Measurements from ENCODE around the gene KIF26B.
A peak's percentile ranks its signal among the peaks of the same experiment; 100 is the strongest.
"Not testable (repeated sequence)": the region's sequence is repeated elsewhere in the genome, so short reads cannot be mapped to it uniquely, and the experiment has no call there.

KIF26B gene

DNA sequence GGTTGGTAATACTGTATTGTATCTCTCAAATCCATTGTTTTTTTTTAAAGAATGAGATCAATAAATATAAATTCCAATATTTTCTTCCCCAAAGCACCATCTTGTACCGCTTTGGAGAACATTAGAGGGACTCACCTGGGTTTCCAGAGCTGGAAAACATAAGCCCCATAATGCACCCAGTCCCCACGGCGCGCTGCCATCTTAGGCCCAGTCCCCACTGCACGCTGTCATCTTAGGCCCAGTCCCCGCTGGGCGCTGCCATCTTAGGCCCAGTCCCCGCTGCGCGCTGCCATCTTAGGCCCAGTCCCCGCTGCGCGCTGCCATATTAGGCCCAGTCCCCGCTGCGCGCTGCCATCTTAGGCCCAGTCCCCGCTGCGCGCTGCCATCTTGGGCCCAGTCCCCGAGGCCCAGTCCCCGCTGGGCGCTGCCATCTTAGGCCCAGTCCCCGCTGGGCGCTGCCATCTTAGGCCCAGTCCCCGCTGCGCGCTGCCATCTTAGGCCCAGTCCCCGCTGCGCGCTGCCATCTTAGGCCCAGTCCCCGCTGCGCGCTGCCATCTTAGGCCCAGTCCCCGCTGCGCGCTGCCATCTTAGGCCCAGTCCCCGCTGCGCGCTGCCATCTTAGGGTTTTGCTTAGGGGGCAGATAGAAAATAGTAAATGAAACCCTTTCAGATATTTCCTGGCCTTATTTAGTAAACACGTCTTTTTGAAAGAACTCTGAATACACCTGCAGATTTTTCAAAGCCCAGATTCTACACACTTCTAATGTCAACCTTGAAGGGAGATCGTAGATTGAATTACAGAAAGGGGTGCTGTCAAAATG is 518.3 kb downstream of the KIF26B start:
- H3K4me3 Mint-ChIP-seq, H3K9me3 Mint-ChIP-seq, H3K27me3 Mint-ChIP-seq, H3K27ac Mint-ChIP-seq, DNase-seq, H3K4me1 Mint-ChIP-seq, ATAC-seq: not testable (repeated sequence)

- Mint-ChIP-seq H3K4me3 (no peak overlapping the region), H3K9me3 (no peaks in the 10 kb centered on the region), H3K4me1 (no peaks in the 10 kb centered on the region), H3K27me3 (no peaks in the 10 kb centered on the region), H3K27ac (no peak overlapping the region)
- ATAC-seq (no peak), DNase-seq (no peak)
Observed at GRCh38 chr1:245673881-245674414, 519.2 kb downstream of the KIF26B start.

GRCh38 chr1:245677461-245678240 is 522.9 kb downstream of the KIF26B start:
- DNase-seq: no peak
- H3K27ac Mint-ChIP-seq: no peak overlapping the region
- no peak for ATAC-seq
- no peaks in the 10 kb centered on the region for H3K27me3 Mint-ChIP-seq
- H3K4me3 Mint-ChIP-seq: no peak overlapping the region
- H3K9me3 Mint-ChIP-seq: no peaks in the 10 kb centered on the region
- no peaks in the 10 kb centered on the region for H3K4me1 Mint-ChIP-seq

GRCh38 chr1:245678860-245679411 is 524.2 kb downstream of the KIF26B start:
- Mint-ChIP-seq H3K4me1 (no peaks in the 10 kb centered on the region), H3K27ac (no peak overlapping the region), H3K9me3 (no peaks in the 10 kb centered on the region), H3K4me3 (no peak overlapping the region), H3K27me3 (no peaks in the 10 kb centered on the region)
- no peak for ATAC-seq
- DNase-seq: no peak

GRCh38 chr1:245679821-245680780 is 525.3 kb downstream of the KIF26B start:
- Mint-ChIP-seq H3K27me3 (no peaks in the 10 kb centered on the region), H3K9me3 (no peaks in the 10 kb centered on the region), H3K27ac (no peak overlapping the region), H3K4me3 (no peak overlapping the region), H3K4me1 (no peaks in the 10 kb centered on the region)
- ATAC-seq: peak; percentile 31
- no peak for DNase-seq

GRCh38 chr1:245682638-245683628 is 528.1 kb downstream of the KIF26B start:
- H3K4me3 Mint-ChIP-seq: no peak overlapping the region
- H3K27me3 Mint-ChIP-seq: peaks cover 9% of the 10 kb centered on the region
- no peaks in the 10 kb centered on the region for H3K4me1 Mint-ChIP-seq
- ATAC-seq (no peak), DNase-seq (no peak)
- no peaks in the 10 kb centered on the region for H3K9me3 Mint-ChIP-seq
- no peak overlapping the region for H3K27ac Mint-ChIP-seq

GRCh38 chr1:245683676-245684075 is 528.9 kb downstream of the KIF26B start:
- H3K27me3 Mint-ChIP-seq: peaks cover 9% of the 10 kb centered on the region
- DNase-seq (no peak), ATAC-seq (no peak)
- H3K27ac Mint-ChIP-seq: no peak overlapping the region
- no peaks in the 10 kb centered on the region for H3K4me1 Mint-ChIP-seq
- no peaks in the 10 kb centered on the region for H3K9me3 Mint-ChIP-seq
- H3K4me3 Mint-ChIP-seq: no peak overlapping the region

DNA sequence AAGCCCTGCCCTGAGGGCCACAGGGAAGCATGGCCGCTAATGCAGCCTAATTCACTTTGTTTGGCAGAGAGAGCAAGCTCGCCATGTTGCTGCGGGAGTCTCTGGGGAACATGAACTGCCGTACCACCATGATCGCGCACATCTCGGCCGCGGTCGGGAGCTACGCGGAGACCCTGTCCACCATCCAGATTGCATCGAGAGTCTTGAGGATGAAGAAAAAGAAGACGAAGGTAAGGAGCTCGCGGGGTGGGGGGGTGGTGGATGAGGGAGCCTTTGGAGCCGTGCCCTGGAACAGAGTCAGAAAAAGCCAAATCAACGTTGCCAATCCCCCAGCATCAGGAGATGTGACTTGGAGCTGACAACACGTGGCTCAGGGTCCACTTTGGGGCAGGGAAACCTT is 529.4 kb downstream of the KIF26B start:
- Mint-ChIP-seq H3K9me3 (no peaks in the 10 kb centered on the region), H3K4me3 (no peak overlapping the region), H3K4me1 (no peaks in the 10 kb centered on the region), H3K27ac (no peak overlapping the region), H3K27me3 (peaks cover 9% of the 10 kb centered on the region)
- DNase-seq (no peak), ATAC-seq (no peak)

- Mint-ChIP-seq H3K27me3 (peaks cover 12% of the 10 kb centered on the region), H3K27ac (no peak overlapping the region), H3K4me3 (no peak overlapping the region), H3K9me3 (no peaks in the 10 kb centered on the region), H3K4me1 (no peaks in the 10 kb centered on the region)
- DNase-seq: no peak
- no peak for ATAC-seq
Observed at GRCh38 chr1:245684571-245684970, 529.8 kb downstream of the KIF26B start.

- Mint-ChIP-seq H3K9me3 (no peaks in the 10 kb centered on the region), H3K27ac (no peak overlapping the region), H3K4me1 (no peaks in the 10 kb centered on the region), H3K4me3 (no peak overlapping the region), H3K27me3 (peaks cover 19% of the 10 kb centered on the region)
- no peak for DNase-seq
- ATAC-seq: peak; percentile 21
Observed at GRCh38 chr1:245685111-245685810, 530.5 kb downstream of the KIF26B start.

- Mint-ChIP-seq H3K9me3 (no peaks in the 10 kb centered on the region), H3K27me3 (peaks cover 27% of the 10 kb centered on the region), H3K27ac (no peak overlapping the region), H3K4me1 (no peaks in the 10 kb centered on the region), H3K4me3 (no peak overlapping the region)
- DNase-seq: no peak
- no peak for ATAC-seq
Observed at GRCh38 chr1:245686006-245686405, 531.2 kb downstream of the KIF26B start.

GRCh38 chr1:245686446-245687030 is 531.8 kb downstream of the KIF26B start:
- ATAC-seq (no peak), DNase-seq (no peak)
- Mint-ChIP-seq H3K27ac (no peak overlapping the region), H3K27me3 (peaks cover 30% of the 10 kb centered on the region), H3K9me3 (no peaks in the 10 kb centered on the region), H3K4me3 (no peak overlapping the region), H3K4me1 (no peaks in the 10 kb centered on the region)

DNA sequence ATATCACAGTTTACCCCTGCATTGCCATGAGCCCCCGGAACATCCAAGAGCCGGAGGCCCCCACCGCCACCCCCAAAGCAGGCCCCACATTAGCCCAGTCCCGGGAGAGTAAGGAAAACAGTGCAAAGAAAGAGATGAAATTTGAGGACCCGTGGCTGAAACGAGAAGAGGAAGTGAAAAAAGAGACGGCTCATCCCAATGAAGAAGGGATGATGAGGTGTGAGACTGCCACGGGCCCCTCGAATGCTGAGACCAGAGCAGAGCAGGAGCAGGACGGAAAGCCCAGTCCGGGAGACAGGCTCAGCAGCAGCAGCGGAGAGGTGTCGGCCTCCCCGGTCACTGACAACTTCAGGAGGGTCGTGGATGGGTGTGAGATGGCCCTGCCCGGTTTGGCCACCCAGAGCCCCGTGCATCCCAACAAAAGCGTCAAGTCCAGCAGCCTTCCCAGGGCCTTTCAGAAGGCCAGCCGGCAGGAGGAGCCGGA is 532.4 kb downstream of the KIF26B start:
- H3K27me3 Mint-ChIP-seq: peaks cover 30% of the 10 kb centered on the region
- no peak overlapping the region for H3K27ac Mint-ChIP-seq
- ATAC-seq: no peak
- DNase-seq: no peak
- no peaks in the 10 kb centered on the region for H3K9me3 Mint-ChIP-seq
- H3K4me3 Mint-ChIP-seq: no peak overlapping the region
- no peaks in the 10 kb centered on the region for H3K4me1 Mint-ChIP-seq

Data from stimulated activated naive CD8-positive, alpha-beta T cell treated with anti-CD3 and anti-CD28 coated beads, Interleukin-15, amount 100 ng/mL, for 72 hours (primary cell).